ENCODE measurements around the gene LRRC3B.

Gene LRRC3B

GRCh38 chr3:26621906-26622620 lies 509 bp upstream of the LRRC3B start:
- FAIRE-seq (no peak), DNase-seq (ENCODE audit: insufficient read length, low spot score) (no peak)
- TF ChIP-seq POLR2A (IDR thresholded peaks at IDR 0.05; ENCODE audit: low read depth, low read length) = no peak

- no peak for TF ChIP-seq POLR2A (IDR thresholded peaks at IDR 0.05; ENCODE audit: low read depth, low read length)
- FAIRE-seq (no peak), DNase-seq (ENCODE audit: insufficient read length, low spot score) (no peak)
Measured at GRCh38 chr3:26623419-26624208, 1.0 kb downstream of the LRRC3B start.

- no peak for FAIRE-seq
Measured at GRCh38 chr3:26624209-26624765, 1.7 kb downstream of the LRRC3B start.

DNA sequence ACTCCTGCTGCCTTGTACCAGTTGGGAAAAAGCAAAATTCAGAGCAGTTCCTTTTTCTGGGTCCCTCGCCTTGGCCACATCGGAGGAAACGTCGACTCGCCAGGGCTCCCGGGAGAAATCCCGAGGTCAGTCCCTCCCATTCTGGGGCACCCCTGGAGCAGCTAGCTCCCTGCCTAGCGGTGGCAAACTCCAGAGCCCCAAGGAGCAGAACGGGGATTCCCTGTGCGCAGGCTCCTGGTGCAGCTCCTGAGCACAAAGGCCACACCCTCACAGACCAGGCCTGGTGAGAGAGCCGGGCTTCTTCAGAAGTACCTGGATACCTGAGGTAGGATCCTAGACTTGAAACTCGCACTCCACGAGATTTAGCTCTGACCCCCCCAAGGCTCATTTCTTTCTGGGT lies 2.6 kb downstream of the LRRC3B start:
- FAIRE-seq = no peak
- no peak for TF ChIP-seq POLR2A (IDR thresholded peaks at IDR 0.05; ENCODE audit: low read depth, low read length)
- DNase-seq (ENCODE audit: insufficient read length, low spot score) = no peak

More at GRCh38 chr3:26624209-26624765, 1.7 kb downstream of the LRRC3B start:
- TF ChIP-seq POLR2A (IDR thresholded peaks at IDR 0.05; ENCODE audit: low read depth, low read length) = no peak
- no peak for DNase-seq (ENCODE audit: insufficient read length, low spot score)

DNA sequence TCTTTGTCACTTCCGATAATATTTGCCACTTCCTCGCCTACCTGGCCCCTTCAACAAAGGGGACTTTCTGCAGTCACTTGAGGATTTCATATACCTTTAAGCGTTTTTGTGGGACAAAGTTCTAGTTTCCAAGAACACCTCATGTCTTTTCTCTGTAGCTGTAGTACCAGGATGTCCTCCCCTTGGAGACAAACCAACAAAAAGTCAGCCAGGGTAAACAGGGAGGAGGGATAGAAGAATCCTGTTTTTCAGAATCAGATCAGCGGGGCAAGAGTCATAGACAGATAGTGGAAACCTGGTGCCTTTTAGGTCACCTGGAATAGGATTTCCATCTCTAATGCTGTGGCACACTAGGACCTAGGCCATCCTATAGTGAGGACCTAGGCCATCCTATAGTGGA lies 4.5 kb downstream of the LRRC3B start:
- FAIRE-seq (no peak), DNase-seq (ENCODE audit: insufficient read length, low spot score) (no peak)
- TF ChIP-seq POLR2A (IDR thresholded peaks at IDR 0.05; ENCODE audit: low read depth, low read length) = no peak

DNA sequence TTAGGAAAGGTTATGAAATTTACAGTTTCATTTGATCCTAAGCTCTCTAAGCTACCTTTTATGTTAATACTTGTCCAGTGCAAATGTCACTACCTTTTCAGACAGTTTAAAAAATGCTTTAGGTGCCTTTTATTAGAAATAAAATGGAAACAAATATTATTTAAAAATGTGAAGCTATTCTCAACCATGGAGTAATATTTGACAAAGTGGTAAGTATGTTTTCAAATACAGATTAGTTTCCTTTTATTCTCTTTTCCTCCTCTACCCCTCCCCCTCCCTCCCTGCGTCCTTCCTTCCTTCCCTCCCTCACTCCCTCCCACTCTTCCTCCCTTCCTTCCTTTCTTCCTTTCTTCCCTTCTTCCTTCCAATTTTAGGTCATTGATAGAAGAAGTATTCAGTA lies 6.3 kb downstream of the LRRC3B start:
- FAIRE-seq (no peak), DNase-seq (ENCODE audit: insufficient read length, low spot score) (no peak)
- TF ChIP-seq POLR2A (IDR thresholded peaks at IDR 0.05; ENCODE audit: low read depth, low read length) = no peak

- no peak for TF ChIP-seq POLR2A (IDR thresholded peaks at IDR 0.05; ENCODE audit: low read depth, low read length)
Measured at GRCh38 chr3:26630669-26631389, 8.3 kb downstream of the LRRC3B start.

GRCh38 chr3:26631390-26631738 lies 8.8 kb downstream of the LRRC3B start:
- FAIRE-seq (no peak), DNase-seq (ENCODE audit: insufficient read length, low spot score) (no peak)
- no peak for TF ChIP-seq POLR2A (IDR thresholded peaks at IDR 0.05; ENCODE audit: low read depth, low read length)

More at GRCh38 chr3:26630669-26631389, 8.3 kb downstream of the LRRC3B start:
- FAIRE-seq (no peak), DNase-seq (ENCODE audit: insufficient read length, low spot score) (no peak)

DNA sequence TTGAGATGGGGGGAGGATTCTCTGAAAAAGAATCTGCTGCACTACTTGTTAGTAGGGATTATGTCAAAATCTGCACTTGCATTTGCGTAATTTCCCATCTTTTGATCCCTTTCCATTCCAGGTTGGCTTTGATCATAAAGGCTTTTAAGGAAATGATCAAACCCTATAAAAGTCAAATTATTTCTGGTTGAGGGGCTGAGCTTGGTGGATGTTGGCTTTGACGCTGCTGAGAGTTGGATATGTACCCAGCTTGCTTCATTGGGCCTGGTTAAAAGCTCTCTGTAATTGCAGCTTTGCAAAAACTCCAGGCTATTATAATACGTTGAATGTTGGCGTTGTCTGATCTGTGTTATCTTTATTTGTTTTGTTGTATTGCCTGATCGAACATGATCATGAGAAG lies 12.0 kb downstream of the LRRC3B start:
- DNase-seq (ENCODE audit: insufficient read length, low spot score) = no peak
- TF ChIP-seq POLR2A (IDR thresholded peaks at IDR 0.05; ENCODE audit: low read depth, low read length) = no peak
- no peak for FAIRE-seq

- DNase-seq (ENCODE audit: insufficient read length, low spot score) (no peak), FAIRE-seq (no peak)
- no peak for TF ChIP-seq POLR2A (IDR thresholded peaks at IDR 0.05; ENCODE audit: low read depth, low read length)
Measured at GRCh38 chr3:26636096-26636727, 13.6 kb downstream of the LRRC3B start.

DNA sequence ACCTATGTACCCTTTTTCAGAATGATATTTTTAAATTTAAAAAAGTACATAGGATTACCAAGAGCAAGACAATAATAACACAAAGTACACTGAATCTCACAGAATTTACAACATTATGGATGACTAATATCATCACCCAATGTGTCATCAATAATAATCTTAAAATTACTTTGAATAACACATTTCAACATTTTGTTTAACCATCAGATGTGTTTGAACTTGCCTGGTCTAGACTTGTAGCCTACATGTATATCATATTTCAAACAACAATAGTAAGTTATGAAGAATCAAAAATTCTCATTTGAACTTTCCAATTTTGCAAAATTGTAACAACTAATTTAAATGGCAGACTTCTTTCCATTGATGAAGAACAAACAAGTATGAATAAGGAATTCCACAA lies 15.1 kb downstream of the LRRC3B start:
- FAIRE-seq (no peak), DNase-seq (ENCODE audit: insufficient read length, low spot score) (no peak)
- no peak for TF ChIP-seq POLR2A (IDR thresholded peaks at IDR 0.05; ENCODE audit: low read depth, low read length)

DNA sequence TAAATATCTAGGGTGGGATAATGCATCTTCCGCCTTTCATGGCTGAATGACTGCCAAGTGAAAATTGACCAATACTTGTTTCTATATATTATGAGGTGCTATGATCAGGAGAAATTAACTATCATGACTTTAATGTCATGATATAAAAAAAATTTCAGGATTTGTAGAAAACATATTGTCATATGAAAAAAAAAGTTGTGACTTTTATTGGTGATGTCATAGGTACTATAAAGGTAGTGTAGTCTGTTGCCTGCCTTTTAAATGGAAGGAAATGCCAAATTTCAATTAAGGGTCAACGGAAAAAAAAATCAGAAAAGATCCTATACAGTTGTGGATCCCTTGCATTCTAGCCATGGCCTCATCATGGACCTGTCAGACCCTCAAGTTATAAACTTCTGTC lies 15.5 kb downstream of the LRRC3B start:
- FAIRE-seq (no peak), DNase-seq (ENCODE audit: insufficient read length, low spot score) (no peak)
- TF ChIP-seq POLR2A (IDR thresholded peaks at IDR 0.05; ENCODE audit: low read depth, low read length) = no peak

DNA sequence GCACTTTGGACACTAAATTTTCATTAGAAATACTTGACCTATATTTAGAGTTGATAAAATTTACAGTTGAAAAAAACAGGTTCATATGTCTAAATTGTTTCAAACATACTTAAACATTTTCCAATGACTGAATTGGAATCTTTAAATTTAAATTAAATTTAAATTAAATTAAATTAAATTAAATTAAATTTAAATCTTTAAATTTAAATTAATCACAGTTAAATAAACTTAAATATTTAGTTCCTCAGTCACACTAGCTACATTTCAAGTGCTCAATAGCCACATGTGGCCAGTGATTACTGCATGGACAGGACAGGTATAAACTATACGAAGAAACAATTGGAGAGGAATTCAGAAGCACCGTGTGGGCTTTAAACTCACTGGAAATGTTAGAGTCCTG lies 16.8 kb downstream of the LRRC3B start:
- TF ChIP-seq POLR2A (IDR thresholded peaks at IDR 0.05; ENCODE audit: low read depth, low read length) = no peak
- DNase-seq (ENCODE audit: insufficient read length, low spot score) (no peak), FAIRE-seq (no peak)

GRCh38 chr3:26647078-26647477 lies 24.5 kb downstream of the LRRC3B start:
- no peak for TF ChIP-seq POLR2A (IDR thresholded peaks at IDR 0.05; ENCODE audit: low read depth, low read length)
- FAIRE-seq (no peak), DNase-seq (ENCODE audit: insufficient read length, low spot score) (no peak)
